ENCODE measurements around the gene OSMR.

OSMR gene

GRCh38 chr5:38867032-38867398 lies 21.2 kb downstream of the OSMR start:
- Histone ChIP-seq H3K4me3 (ENCODE audit: low read length, poor library complexity, severe bottlenecking) (no peak overlapping the region), H3K9ac (ENCODE audit: low read depth, low read length, poor library complexity, severe bottlenecking) (no peak overlapping the region), H3K9me3 (ENCODE audit: insufficient read depth, low read depth, low read length) (no peaks in the 10 kb centered on the region), H3K79me2 (ENCODE audit: insufficient read depth, low read length) (no peaks in the 10 kb centered on the region), H4K20me1 (ENCODE audit: insufficient read depth, low read length, poor library complexity, severe bottlenecking) (no peaks in the 10 kb centered on the region), H3K27me3 (ENCODE audit: insufficient read depth, low read length, poor library complexity, severe bottlenecking) (no peaks in the 10 kb centered on the region), H3K36me3 (ENCODE audit: insufficient read depth, low read length) (no peaks in the 10 kb centered on the region), H2AFZ (ENCODE audit: low read length) (no peak overlapping the region), H3K4me1 (ENCODE audit: insufficient read depth, low read length, poor library complexity, severe bottlenecking) (no peaks in the 10 kb centered on the region), H3F3A (ENCODE audit: low read depth) (no peaks in the 10 kb centered on the region), H3K9me2 (replicated peaks; ENCODE audit: low read depth, low read length) (no peaks in the 10 kb centered on the region), H3K4me2 (ENCODE audit: low read depth, low read length, poor library complexity, severe bottlenecking) (no peak overlapping the region)
- TF ChIP-seq EZH2phosphoT487 (IDR thresholded peaks at IDR 0.05; ENCODE audit: borderline replicate concordance): no peak
- no peak for TF ChIP-seq CTCF (conservative IDR thresholded peaks at IDR 0.05; ENCODE audit: low read length)

GRCh38 chr5:38867416-38867815 lies 21.6 kb downstream of the OSMR start:
- no peak overlapping the region for H3K9ac ChIP-seq (ENCODE audit: low read depth, low read length, poor library complexity, severe bottlenecking)
- H3K4me3 ChIP-seq (ENCODE audit: low read length, poor library complexity, severe bottlenecking): no peak overlapping the region
- H3F3A ChIP-seq (ENCODE audit: low read depth): no peaks in the 10 kb centered on the region
- H3K4me2 ChIP-seq (ENCODE audit: low read depth, low read length, poor library complexity, severe bottlenecking): no peak overlapping the region
- H3K79me2 ChIP-seq (ENCODE audit: insufficient read depth, low read length): no peaks in the 10 kb centered on the region
- H4K20me1 ChIP-seq (ENCODE audit: insufficient read depth, low read length, poor library complexity, severe bottlenecking): no peaks in the 10 kb centered on the region
- TF ChIP-seq EZH2phosphoT487 (IDR thresholded peaks at IDR 0.05; ENCODE audit: borderline replicate concordance): no peak
- TF ChIP-seq CTCF (conservative IDR thresholded peaks at IDR 0.05; ENCODE audit: low read length): no peak
- no peaks in the 10 kb centered on the region for H3K9me3 ChIP-seq (ENCODE audit: insufficient read depth, low read depth, low read length)
- no peaks in the 10 kb centered on the region for H3K4me1 ChIP-seq (ENCODE audit: insufficient read depth, low read length, poor library complexity, severe bottlenecking)
- no peaks in the 10 kb centered on the region for H3K27me3 ChIP-seq (ENCODE audit: insufficient read depth, low read length, poor library complexity, severe bottlenecking)
- no peak overlapping the region for H2AFZ ChIP-seq (ENCODE audit: low read length)
- H3K36me3 ChIP-seq (ENCODE audit: insufficient read depth, low read length): no peaks in the 10 kb centered on the region
- H3K9me2 ChIP-seq (replicated peaks; ENCODE audit: low read depth, low read length): no peaks in the 10 kb centered on the region

GRCh38 chr5:38870595-38870994 lies 24.8 kb downstream of the OSMR start:
- Histone ChIP-seq H3K79me2 (ENCODE audit: insufficient read depth, low read length) (no peaks in the 10 kb centered on the region), H3K4me3 (ENCODE audit: low read length, poor library complexity, severe bottlenecking) (no peak overlapping the region), H3K4me2 (ENCODE audit: low read depth, low read length, poor library complexity, severe bottlenecking) (no peak overlapping the region), H3K4me1 (ENCODE audit: insufficient read depth, low read length, poor library complexity, severe bottlenecking) (no peaks in the 10 kb centered on the region), H4K20me1 (ENCODE audit: insufficient read depth, low read length, poor library complexity, severe bottlenecking) (no peaks in the 10 kb centered on the region), H3K36me3 (ENCODE audit: insufficient read depth, low read length) (no peaks in the 10 kb centered on the region), H2AFZ (ENCODE audit: low read length) (no peak overlapping the region), H3K9me2 (replicated peaks; ENCODE audit: low read depth, low read length) (no peaks in the 10 kb centered on the region), H3K9ac (ENCODE audit: low read depth, low read length, poor library complexity, severe bottlenecking) (no peak overlapping the region), H3K27me3 (ENCODE audit: insufficient read depth, low read length, poor library complexity, severe bottlenecking) (no peaks in the 10 kb centered on the region), H3K9me3 (ENCODE audit: insufficient read depth, low read depth, low read length) (no peaks in the 10 kb centered on the region), H3F3A (ENCODE audit: low read depth) (no peaks in the 10 kb centered on the region)
- TF ChIP-seq CTCF (conservative IDR thresholded peaks at IDR 0.05; ENCODE audit: low read length): no peak
- TF ChIP-seq EZH2phosphoT487 (IDR thresholded peaks at IDR 0.05; ENCODE audit: borderline replicate concordance): no peak

All from Loucy (cell line).